ENCODE data around the gene RAB1B.

DNA sequence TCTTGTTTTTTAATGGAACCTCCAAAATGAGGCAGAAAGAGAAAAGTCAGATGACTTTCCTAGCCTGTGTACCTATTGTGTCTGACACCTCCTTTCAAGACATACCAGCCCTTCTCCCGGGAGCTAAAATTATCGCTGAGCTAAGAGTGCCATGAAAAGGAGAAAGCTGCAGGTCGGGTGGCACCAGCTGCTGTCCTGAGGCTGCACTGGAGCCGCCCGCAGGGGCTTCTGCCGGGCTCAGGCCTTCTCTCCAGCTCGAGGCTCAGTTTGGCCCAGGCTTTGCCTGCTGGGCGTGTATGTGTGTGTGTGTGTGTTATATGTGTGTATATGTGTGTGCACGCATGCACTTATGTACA is 27.7 kb upstream of the RAB1B start:
- TF ChIP-seq, protein P1, sequence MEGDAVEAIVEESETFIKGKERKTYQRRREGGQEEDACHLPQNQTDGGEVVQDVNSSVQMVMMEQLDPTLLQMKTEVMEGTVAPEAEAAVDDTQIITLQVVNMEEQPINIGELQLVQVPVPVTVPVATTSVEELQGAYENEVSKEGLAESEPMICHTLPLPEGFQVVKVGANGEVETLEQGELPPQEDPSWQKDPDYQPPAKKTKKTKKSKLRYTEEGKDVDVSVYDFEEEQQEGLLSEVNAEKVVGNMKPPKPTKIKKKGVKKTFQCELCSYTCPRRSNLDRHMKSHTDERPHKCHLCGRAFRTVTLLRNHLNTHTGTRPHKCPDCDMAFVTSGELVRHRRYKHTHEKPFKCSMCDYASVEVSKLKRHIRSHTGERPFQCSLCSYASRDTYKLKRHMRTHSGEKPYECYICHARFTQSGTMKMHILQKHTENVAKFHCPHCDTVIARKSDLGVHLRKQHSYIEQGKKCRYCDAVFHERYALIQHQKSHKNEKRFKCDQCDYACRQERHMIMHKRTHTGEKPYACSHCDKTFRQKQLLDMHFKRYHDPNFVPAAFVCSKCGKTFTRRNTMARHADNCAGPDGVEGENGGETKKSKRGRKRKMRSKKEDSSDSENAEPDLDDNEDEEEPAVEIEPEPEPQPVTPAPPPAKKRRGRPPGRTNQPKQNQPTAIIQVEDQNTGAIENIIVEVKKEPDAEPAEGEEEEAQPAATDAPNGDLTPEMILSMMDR (IDR thresholded peaks at IDR 0.05): no peak
- TF ChIP-seq POLR2A (IDR thresholded peaks at IDR 0.05) (no peak), POLR2AphosphoS5 (IDR thresholded peaks at IDR 0.05; ENCODE audit: insufficient read depth in 1 of 2, low read depth in 1 of 2) (no peak)

Measured in vagina (tissue), 2 donors.